ENCODE measurements around the gene NUBP2. TPM values are rescaled to one million over a fixed set of nuclear protein-coding genes. Genes with fewer than 3 reads are reported as not detected.

The NUBP2 gene
- total RNA-seq, 1 donor from 2014 or later = 73.7 TPM

DNA sequence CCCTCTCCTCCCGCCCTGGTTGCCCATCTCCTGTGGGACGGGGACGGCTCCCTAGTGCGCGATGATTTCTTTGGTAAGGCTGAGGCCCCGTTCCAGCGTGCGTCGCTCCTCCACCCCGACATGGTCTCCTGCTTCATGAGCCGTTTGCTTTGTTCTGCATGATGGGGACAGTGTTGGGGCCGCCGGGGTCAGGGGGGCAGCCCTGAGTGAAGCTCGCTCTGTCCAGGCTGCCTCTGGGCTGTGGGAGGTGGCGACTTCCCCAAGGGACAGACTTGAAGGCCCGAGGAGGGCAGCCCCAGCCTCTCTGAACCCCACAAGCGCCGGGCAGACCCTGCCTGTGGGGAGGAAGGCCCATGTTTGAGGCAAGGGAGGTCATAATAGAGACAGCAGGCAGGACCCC lies 23.8 kb upstream of the NUBP2 start:
- DNase-seq (ENCODE audit: low spot score) = no peak

DNA sequence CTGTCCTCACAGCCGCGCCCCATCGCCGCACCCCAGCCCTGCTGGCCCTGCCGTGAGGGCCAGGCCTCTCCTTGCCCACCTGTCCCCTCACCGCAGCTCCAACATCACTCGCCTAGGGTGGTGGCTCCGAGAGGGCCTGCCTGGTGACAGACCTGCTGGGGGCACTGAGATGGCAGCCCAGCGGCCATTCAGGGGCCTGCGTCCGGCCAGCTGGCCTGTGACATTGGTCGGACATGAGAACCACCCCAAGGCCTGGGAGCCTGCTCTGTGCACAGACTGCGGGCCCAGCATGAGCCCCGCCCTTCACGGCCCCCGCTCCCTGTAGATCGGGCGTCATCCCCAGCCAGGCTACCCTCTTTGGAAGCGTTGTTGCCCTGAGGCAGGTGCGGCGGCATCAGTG lies 23.2 kb upstream of the NUBP2 start:
- no peak for DNase-seq (ENCODE audit: low spot score)

DNA sequence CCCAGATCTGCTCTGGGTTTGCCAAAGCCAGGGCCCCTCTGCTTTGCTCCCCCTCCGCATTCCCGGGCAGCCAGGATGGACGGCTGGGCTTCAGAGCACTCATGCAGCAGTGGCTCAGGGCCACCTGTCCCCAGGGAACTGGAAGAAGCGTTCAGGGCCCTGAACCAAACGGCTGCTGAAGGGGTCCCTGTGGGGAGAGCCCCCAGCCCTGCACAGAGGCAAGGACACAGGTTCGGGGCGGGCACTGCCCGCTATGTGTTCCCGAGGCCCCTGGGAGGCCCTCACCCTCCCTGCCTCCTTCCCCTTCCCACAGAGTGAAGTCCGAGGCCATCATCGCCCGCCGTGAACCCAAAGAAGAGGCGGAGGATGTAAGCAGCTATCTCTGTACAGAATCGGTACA lies 21.8 kb upstream of the NUBP2 start:
- no peak for DNase-seq (ENCODE audit: low spot score)

DNA sequence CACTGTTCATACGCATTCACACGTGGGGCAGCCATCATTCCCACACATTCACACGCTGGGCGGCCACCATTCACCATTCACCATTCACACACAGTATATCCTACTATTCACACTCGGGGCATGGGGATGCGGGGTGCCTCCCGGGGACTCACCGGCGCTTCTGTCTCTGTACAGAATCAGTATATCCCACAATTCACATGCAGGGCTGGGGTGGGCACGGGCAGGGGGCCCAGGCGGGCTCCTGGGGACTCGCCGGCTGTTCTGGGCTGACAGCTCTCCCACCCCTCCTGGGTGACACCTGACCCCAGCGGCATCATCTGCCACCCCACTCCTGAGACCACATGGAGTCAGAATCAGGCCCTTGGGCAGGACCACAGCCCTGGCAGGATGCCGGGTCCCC lies 21.0 kb upstream of the NUBP2 start:
- DNase-seq (ENCODE audit: low spot score) = no peak

DNA sequence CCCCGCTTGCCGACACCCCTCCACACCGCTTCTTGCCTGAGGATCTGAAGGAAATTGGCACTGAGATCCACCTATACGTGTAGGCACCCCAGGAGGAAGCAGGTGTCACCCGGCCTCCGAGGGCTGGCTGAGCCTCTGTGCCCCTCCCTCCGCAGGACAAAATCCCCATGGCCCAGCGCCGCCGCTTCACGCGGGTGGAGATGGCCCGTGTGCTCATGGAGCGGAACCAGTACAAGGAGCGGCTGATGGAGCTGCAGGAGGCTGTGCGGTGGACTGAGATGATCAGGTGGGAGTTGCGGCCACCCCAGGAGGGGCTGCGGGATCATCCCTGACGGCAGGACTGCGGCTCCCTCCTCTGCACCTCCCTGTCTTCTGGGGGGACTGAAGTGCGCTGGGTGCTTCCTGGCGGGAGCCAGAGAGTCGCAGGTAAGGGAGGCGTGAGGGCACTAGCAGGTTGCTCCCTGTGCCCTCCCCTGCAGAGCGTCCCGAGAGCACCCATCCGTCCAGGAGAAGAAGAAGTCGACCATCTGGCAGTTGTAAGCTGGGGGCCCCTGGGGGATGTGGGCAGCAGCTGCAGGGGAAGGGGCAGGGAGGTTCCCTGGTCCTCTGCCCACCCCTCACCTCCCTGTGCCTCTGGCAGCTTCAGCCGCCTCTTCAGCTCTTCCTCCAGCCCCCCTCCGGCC lies 20.4 kb upstream of the NUBP2 start:
- no peak for DNase-seq (ENCODE audit: low spot score)

DNA sequence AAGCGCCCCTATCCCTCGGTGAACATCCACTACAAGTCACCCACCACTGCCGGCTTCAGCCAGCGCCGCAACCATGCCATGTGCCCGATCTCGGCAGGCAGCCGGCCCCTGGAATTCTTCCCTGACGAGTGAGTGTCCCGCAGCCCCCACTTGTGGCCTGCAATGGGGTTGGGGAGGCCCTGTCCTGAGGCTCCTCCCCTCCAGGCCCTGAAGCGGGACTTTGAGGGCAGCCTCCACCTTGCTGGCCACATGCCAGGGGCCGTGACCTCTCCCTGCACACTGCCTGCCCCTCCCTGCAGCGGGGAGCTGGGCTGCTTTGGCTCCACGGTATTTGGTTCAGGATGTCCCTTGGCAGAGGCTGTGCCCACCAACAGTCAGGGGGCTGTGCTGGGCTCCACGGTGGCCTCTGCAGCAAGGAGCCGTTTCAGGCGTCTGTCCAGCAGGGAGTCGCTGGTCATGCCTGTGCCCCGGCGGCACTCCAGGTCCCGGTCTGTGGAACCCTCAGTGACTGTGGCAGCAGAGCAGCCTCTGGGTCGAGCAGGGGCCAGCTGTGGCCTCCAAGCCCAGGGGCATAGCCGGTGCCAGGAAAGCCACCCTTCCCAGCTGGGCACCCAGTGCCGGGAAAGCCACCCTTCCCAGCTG lies 19.8 kb upstream of the NUBP2 start:
- DNase-seq (ENCODE audit: low spot score) = no peak

DNA sequence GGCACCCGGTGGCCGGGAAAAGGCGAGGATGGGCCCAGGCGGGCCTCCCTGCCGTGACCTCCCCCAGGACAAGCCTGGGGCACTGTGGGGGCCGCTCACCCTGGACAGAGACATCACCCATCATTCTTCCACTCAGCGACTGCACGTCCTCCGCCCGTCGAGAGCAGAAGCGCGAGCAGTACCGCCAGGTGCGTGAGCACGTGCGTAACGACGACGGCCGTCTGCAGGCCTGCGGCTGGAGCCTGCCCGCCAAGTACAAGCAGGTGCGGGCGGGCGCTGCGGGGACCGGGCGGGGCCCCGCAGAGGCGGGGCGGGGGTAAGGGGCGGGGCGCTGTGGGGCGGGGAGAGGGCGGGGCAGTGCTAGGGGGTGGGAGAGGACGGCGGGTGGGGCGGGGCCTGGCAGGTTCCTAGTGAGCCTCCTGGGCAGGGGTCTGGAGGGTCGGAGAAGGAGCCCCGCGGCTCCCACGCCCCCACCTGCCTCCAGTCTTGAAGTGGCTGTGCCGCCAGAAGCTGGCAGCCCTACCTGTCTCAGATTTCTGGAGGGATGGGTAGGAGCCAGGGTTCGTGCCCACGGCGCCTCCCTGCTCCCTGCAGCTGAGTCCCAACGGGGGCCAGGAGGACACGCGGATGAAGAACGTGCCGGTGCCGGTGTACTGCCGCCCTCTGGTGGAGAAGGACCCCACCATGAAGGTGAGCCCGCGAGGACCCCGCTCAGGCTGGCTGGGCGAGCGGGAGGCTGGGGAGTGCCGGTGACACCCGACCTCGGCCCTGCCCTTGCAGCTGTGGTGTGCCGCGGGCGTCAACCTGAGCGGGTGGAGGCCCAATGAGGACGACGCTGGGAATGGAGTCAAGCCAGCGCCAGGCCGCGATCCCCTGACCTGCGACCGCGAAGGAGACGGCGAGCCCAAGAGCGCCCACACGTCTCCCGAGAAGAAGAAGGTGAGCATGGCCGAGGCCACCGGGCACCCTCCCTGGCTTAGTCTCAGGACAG lies 18.9 kb upstream of the NUBP2 start:
- no peak for DNase-seq (ENCODE audit: low spot score)

DNA sequence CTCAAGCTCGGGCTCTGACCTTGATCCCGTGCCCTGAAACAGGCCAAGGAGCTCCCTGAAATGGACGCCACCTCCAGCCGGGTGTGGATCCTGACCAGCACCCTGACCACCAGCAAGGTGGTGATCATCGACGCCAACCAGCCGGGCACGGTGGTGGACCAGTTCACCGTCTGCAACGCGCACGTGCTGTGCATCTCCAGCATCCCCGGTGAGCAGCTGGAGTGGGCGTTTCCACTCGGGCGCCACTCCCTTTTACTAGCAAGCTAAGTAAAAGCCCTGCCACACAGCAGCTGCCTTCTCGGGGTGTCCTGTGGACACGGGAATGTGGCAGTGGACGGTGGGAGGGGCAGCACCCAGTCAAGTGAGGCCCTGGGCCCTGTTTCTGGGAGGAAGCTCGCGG lies 17.8 kb upstream of the NUBP2 start:
- no peak for DNase-seq (ENCODE audit: low spot score)

DNA sequence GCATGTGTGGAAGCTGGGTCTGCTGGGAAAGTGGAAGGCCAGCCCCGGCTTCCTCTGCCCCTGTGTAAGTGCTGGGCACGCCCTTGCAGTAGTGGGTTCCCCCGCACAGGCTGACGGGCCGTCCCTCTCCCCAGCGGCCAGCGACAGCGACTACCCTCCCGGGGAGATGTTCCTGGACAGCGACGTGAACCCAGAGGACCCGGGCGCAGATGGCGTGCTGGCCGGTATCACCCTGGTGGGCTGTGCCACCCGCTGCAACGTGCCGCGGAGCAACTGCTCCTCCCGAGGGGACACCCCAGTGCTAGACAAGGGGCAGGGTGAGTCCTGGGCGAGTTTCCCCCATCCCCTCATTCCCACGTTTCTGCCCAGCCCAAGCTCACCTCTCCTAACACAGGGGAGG lies 16.9 kb upstream of the NUBP2 start:
- no peak for DNase-seq (ENCODE audit: low spot score)

DNA sequence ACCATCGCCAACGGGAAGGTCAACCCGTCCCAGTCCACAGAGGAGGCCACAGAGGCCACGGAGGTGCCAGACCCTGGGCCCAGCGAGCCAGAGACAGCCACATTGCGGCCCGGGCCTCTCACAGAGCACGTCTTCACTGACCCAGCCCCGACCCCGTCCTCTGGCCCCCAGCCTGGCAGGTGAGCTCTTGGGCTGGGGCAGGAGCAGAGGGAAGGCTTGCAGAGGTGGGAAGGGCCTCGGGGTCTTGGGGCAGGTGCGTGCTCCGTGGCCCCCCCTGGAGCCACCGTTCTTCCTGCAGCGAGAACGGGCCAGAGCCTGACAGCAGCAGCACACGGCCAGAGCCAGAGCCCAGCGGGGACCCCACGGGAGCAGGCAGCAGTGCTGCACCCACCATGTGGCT lies 16.5 kb upstream of the NUBP2 start:
- no peak for DNase-seq (ENCODE audit: low spot score)

DNA sequence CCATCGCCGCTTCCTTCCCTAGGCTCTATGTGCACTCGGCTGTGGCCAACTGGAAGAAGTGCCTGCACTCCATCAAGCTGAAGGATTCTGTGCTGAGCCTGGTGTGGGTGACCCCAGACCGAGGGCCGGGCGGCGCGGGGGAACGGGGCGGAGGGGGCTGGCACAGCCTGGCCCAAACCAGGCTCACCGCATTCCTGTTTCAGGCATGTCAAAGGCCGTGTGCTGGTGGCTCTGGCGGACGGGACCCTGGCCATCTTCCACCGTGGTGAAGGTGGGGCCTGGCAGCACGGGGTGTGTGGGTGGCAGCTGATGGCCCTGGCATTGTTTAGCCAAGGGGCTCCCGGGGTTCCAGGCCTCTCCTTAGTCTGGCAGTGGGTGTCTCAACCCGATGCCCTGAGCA lies 16.1 kb upstream of the NUBP2 start:
- DNase-seq (ENCODE audit: low spot score) = no peak

DNA sequence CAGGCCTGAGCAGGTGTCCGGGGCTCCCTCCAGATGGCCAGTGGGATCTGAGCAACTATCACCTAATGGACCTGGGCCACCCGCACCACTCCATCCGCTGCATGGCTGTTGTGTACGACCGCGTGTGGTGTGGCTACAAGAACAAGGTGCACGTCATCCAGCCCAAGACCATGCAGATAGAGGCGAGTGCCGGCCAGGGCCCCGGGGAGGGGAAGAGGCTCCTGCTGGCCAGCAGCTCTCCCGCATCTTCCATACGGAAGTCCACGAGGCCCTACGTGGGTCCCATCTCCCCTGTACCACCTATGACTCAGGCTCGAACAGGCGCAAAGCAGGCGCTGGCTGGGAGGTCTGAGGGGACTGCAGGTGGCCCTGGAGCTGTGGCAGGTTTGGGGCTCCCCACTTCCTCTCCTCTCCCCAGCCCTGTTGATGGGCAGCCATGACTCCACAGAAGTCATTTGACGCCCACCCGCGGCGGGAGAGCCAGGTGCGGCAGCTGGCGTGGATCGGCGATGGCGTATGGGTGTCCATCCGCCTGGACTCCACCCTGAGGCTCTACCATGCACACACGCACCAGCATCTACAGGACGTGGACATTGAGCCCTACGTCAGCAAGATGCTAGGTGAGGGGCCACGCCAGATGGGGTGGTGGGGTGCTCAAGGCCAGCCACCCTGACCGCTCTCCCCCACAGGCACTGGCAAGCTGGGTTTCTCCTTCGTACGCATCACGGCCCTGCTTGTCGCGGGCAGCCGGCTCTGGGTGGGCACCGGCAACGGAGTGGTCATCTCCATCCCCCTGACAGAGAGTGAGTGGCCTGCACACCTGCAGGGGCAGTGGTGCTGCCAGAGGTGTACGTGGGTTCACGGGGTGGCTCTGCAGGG lies 15.4 kb upstream of the NUBP2 start:
- no peak for DNase-seq (ENCODE audit: low spot score)

DNA sequence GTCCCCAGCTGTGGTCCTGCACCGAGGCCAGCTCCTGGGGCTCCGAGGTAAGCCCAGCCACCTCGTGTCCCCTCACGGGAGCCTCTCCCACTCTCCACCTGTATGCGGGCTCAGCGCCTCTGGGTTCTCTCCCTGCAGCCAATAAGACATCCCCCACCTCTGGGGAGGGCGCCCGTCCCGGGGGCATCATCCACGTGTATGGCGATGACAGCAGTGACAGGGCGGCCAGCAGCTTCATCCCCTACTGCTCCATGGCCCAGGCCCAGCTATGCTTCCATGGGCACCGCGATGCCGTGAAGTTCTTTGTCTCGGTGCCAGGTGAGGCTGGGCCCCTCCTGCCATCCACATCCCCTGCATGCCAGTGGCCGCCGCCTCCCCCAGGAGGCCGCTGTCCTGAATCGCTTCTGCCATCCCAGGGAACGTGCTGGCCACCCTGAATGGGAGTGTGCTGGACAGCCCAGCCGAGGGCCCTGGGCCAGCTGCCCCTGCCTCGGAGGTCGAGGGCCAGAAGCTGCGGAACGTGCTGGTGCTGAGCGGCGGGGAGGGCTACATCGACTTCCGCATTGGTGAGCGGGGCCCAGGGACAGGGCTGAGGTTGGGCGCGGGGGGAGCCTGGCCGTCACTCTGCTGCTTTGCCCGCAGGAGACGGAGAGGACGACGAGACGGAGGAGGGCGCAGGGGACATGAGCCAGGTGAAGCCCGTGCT lies 14.5 kb upstream of the NUBP2 start:
- no peak for DNase-seq (ENCODE audit: low spot score)

DNA sequence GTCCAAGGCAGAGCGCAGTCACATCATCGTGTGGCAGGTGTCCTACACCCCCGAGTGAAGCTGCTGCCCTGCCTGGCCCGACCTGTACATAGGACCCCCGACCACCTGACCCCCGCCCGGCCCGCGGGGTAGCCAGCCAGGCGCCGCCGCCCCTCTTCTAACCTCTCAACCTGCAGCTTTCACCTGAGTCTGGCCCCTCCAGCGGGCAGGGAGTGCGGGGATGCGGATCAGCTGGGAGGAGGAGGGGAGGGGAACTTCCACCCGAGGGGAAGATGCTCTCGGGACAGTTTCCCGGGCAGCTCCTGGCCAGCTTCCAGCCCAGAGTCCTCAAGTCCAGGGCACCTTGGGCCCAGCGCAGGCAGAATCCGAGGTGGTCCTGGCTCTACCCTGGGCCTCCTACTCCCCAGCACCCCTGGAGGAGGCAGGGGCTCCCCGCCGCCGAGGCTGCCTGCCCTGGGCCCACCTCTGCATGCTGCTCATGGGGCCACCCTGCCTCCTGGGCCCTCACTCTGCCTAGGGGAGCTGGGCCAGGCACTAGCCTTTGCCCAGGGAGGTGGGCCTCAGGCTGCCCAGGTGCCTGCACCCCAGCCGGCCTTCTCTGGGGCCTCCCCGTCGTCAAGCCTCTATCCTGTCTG lies 13.9 kb upstream of the NUBP2 start:
- DNase-seq (ENCODE audit: low spot score) = no peak

DNA sequence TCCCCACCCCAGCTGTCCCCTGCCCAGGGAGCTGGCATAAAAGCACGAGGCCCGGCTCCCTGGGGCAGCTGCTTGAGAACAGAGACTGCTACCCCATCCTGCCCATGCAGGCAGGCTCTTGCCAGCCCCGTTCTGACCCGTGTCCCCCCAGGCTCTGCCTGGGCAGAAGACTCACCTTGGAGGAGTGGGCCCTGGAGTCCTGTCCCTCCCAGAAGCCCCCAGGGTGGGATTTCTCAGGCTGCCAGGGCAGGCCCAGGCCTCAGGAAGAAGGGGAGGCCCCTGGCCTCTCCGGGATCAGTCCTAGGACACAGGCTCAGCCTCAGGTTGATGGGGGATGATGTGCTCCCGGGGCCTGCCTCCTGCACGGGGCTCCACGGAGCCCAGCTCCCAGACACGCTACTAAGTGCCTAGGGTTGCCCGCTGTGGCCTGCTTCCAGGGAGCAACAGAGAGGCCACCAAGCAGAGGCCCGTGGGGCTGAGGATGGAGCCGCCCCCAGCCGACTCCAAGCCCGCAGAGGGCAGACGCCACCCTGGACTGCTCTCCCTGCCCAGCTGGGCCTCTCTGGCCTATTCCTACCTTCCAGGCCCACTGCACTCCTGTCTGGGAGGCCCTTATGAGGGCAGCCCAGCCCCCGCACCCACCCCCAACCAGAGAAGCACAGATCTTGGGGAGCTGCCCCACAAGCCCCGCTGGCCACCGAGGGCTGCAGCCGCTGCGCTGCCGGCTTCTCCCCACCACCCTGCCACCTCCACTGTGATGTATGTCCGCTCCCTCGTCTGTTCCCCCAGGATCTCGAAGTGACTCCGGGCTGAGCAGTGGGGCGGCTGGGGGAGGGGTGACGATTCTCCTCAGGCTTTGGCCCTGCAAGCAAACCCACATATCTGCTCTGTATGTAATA lies 13.1 kb upstream of the NUBP2 start:
- no peak for DNase-seq (ENCODE audit: low spot score)

DNA sequence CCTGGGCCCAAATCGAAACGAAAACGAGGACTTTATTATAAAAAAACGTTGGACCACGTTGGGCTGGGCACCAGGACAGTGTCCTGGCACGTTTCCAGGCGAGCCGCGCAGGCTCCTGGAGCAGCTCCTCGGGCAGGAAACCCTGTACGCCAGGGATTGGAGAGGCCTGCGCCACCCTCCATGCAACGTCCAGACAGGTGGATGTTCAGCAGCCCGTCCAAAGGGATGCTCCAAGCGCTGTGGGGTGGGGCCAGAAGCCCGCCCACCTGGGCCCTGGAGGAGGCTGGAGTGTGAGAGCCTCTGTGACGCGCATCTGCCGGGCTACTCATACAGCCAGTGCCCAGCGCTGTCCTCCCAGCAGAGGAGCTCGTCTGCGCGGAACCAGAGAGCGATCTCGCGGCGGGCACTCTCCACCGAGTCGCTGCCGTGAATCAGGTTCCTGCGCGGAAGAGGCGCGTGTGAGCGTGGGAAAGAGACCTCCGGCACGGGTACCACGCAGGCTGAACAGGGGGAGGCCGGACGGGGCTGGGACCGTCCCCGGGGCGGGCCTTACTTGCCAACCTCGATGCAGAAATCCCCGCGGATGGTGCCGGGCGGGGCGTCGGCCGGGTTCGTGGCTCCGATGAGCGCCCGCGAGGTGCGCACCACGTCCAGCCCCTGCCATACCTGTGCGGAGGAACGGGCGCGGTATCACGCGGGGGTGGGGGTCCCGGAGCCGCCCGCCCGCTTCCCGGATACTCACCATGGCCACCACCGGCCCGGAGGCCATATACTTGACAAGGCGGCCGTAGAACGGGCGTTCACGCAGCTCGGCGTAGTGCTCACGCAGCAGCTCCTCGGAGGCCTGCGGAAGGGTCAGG lies 12.2 kb upstream of the NUBP2 start:
- DNase-seq (ENCODE audit: low spot score) = peak; percentile 40

DNA sequence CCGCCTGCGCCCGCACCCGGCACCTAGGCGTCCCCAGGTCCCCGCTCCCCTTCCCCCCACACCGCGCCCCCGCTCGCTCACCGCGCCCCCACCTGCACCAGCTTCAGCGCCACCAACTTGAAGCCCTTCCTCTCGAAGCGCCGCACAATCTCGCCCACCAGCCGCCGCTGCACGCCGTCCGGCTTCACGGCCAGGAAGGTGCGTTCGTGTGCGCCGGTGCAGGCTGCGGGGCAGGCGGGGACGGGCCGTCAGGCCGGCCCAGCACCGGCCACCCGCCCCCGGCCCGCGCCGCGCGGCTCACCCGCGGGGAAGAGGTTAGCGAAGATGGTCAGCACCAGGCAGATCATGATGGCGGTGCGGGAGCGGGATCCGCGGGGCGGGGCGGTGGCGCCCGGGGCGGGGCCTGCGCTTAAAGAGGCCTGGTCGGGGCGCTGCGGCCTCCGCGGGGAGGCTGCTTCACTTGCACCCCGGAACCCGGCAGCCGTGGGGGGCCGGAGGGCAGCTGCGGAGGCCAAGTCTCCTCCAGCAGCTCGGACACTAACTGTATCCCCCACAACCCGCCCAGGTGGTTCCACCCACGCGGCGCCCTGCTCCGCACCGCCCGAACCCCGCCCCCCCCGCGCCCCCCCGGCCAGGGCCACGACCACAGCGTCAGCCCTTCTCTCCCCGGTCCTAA lies 11.4 kb upstream of the NUBP2 start, which contains the start of gene NME3:
NME3 (minus strand) TSS at position 356 of the 676 bp plus-strand sequence; CDS start at position 347, 9 bp downstream.
- DNase-seq (ENCODE audit: low spot score) = peak; percentile 73

All from umbilical cord (tissue), 2 donors.